ENCODE results near the gene NDRG4. TPM values are rescaled to one million over a fixed set of nuclear protein-coding genes. Genes with fewer than 3 reads are reported as not detected.

The NDRG4 gene
- polyA plus RNA-seq, 1 of the 3 experiments (the other 2 are of a cell fraction): 52.0 TPM

GRCh38 chr16:58492735-58493134 lies 7.2 kb upstream of the NDRG4 start:
- no peak for TF ChIP-seq FOXM1 (IDR thresholded peaks at IDR 0.05; ENCODE audit: low read depth)
- TF ChIP-seq SIN3A (IDR thresholded peaks at IDR 0.05; ENCODE audit: borderline replicate concordance, low read depth, low read length): no peak
- no peak for TF ChIP-seq MXI1 (IDR thresholded peaks at IDR 0.05; ENCODE audit: low read depth, low read length)
- TF ChIP-seq RCOR1 (IDR thresholded peaks at IDR 0.05; ENCODE audit: low read length): no peak
- no peak for TF ChIP-seq ELF1 (IDR thresholded peaks at IDR 0.05)
- no peak for TF ChIP-seq IRF3 (IDR thresholded peaks at IDR 0.05; ENCODE audit: low read depth, low read length)
- no peak for TF ChIP-seq REST (IDR thresholded peaks at IDR 0.05; ENCODE audit: low read depth, low read length)
- no peak for TF ChIP-seq PBX3 (IDR thresholded peaks at IDR 0.05)
- TF ChIP-seq USF1 (IDR thresholded peaks at IDR 0.05; ENCODE audit: borderline replicate concordance, low read depth): no peak
- Histone ChIP-seq H3K4me2 (no peak overlapping the region), H3K36me3 (replicated peaks in 1 of 2; ENCODE audit: control insufficient read depth in 1 of 2, insufficient read depth in 2 of 2, low read length in 1 of 2) (no peaks in the 10 kb centered on the region), H3F3A (replicated peaks; ENCODE audit: insufficient read depth) (peaks cover 10% of the 10 kb centered on the region), H3K9me3 (no peaks in the 10 kb centered on the region), H3K27me3 (ENCODE audit: insufficient read depth) (no peaks in the 10 kb centered on the region), H3K79me2 (ENCODE audit: insufficient read depth) (no peaks in the 10 kb centered on the region), H2AFZ (ENCODE audit: low read depth) (no peak overlapping the region), H3K27ac (ENCODE audit: low read depth in 2 of 2, low read length in 1 of 2) (no peak overlapping the region), H4K20me1 (ENCODE audit: insufficient read depth) (no peaks in the 10 kb centered on the region), H3K9ac (no peak overlapping the region), H3K4me1 (ENCODE audit: control insufficient read depth in 1 of 2, insufficient read depth in 2 of 2, low read depth in 1 of 2, low read length in 1 of 2) (peaks cover 6 to 39% of the 10 kb centered on the region in 2 experiments; a peak in 2 of 4 replicates), H3K9me2 (no peaks in the 10 kb centered on the region), H3K4me3 (ENCODE audit: low read depth in 2 of 2, low read length in 1 of 2) (no peak overlapping the region)
- 65% methylated on average over 5 of the region's 5 CpGs for WGBS (ENCODE audit: low lambda C conversion rate)
- peak; percentile 53 for DNase-seq
- CTCF ChIA-PET: interaction anchor here (0.9 to 13.4 kb wide), 6 partner anchors 19 to 263 kb away, joined by 3 to 542 read pairs (median 4); no protein-coding TSS in a partner anchor
- POLR2A ChIA-PET: no interaction called here

Data from SK-N-SH (cell line).